ENCODE data around the gene NOP9.

NOP9 gene

DNA sequence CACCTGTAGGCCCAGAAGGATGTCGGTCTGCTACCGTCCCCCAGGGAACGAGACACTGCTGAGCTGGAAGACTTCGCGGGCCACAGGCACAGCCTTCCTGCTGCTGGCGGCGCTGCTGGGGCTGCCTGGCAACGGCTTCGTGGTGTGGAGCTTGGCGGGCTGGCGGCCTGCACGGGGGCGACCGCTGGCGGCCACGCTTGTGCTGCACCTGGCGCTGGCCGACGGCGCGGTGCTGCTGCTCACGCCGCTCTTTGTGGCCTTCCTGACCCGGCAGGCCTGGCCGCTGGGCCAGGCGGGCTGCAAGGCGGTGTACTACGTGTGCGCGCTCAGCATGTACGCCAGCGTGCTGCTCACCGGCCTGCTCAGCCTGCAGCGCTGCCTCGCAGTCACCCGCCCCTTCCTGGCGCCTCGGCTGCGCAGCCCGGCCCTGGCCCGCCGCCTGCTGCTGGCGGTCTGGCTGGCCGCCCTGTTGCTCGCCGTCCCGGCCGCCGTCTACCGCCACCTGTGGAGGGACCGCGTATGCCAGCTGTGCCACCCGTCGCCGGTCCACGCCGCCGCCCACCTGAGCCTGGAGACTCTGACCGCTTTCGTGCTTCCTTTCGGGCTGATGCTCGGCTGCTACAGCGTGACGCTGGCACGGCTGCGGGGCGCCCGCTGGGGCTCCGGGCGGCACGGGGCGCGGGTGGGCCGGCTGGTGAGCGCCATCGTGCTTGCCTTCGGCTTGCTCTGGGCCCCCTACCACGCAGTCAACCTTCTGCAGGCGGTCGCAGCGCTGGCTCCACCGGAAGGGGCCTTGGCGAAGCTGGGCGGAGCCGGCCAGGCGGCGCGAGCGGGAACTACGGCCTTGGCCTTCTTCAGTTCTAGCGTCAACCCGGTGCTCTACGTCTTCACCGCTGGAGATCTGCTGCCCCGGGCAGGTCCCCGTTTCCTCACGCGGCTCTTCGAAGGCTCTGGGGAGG, 11.3 kb downstream of the NOP9 start, which contains the start of gene LTB4R:
TSS of gene LTB4R (plus strand) at position 857 of the 959 bp plus-strand sequence. CDS start 4,150 bp downstream, outside the sequence.
- DNase-seq: peak; percentile 79

DNA sequence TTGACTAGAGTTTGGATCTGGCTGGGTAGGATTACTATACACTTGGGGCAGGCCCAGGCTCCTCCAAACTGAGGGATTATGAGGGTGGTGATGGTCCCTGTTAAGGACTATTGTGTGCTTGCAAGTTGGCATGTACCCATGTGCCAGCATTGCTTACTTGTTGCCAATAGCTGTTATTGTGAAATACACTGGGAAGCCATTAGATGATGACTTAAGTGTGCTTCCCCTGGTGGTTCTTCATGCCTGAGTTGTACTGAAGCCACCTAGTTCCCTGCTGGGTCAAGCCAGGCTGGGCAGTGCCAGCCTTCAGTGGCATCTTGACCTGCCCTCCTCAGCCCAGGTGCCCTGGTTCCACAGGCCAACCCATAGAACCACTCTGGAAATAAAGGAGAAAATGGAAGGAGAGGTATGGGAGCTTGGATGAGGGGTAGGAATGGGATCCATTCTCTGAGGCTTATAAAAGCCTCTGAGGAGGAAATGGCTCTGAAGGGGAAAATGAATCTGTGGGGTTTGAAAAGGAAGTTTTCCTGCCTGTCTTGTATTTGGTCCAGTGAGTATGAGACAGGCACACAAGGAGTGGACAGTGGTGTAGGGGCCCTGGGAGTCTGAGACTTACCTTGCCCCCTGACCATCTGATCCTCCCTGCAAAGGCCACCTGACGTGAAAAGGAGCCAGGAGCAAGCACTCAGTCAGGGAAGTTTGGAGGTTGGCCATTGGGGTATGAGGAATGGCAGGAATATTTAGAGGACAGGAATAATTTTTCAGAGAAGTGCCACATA, 12.4 kb downstream of the NOP9 start:
- peak; percentile 35 for DNase-seq

DNA sequence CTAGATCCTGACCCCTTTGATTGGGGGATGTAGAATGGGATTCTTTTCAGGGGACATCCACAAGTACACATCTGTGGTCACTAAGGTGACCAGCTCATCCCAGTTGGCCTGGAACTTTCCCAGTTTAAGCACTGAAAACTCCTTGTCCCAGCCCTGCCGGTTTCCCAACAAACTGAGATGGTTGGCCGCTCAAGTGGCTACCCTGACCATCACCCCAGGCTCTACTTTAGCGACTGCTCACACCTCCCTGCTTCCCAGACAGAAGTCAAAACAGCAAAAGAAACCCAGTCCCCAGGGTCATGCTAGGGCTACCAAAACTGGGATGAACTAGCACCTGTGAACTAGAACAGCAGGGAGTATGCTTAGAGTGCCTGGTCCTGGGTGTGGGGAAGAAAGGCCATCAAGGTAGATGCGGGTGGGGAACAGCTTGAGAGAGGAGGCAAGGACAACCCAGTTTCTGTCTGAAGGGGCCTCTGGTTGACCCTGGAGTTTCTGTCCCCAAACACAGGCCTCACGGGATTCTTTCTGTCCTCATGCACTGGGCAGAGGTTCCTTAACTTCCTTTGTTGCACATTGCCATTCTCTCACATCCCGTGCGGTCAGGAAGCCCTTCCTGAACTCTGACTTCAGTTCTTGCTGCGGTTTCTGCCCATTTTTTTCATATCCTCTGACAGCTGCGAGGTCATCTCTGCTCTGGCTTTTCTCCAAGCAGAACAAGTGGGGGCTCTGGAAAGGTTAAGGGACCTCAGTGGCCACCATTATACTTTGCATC, 13.3 kb downstream of the NOP9 start:
- DNase-seq: peak; percentile 62

DNA sequence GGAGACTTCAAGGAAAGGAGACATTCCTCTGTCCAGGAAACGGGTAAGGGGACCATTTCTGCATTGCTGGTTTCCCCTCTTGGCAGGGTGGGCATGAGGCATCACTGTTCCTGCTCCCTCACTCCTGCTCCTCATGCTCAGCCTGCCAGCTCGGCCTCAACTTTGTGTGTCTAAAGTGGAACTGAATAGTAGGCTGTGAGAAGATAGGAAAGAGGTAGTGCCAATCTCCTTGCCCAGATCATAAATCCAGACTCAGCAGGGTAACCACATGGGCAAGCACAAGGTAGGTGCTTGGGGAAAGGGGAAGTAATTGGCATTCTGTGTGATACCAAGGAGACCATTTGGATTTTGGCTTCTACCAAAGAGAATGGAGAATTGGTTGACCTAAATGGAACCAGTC, 14.3 kb downstream of the NOP9 start:
- DNase-seq: no peak

DNA sequence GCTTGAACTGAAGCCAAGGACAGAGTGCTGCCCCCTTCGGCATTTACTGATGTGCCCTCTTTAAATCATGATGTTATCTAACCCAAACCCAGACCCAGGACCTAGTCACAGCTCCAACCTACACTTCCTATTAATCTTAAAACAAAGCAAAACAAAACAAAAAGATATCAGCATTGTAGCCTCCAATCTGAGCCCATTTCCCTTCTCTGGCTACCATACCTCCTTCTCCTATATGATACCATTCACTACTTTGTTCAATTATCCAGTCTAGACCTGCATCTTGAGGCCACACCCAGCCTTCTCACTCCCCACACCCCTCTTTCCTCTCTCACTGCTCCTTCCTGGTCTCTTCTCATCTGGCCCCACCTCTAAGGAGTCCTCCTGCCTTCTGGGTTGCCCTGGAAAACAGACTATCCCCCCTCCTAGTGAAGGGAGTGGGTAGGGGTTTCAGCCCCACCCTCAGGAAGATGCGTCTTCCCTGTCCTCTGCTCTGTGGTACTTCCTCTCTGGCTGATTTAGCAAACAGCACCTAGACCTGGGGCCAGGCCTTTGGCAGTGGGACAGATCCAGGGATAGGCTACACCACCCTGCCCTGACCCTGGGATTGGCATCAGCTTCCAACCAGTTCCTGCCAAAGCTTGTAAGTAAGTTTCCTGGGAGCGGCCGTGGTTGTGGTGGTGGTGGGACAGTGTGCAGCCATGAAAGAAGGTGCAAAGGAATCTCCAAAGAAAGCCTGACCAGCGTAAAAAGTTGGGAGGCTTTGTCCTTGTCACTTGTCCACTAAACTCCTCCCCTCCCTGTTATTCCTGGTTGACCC, 14.9 kb downstream of the NOP9 start:
- DNase-seq: no peak

DNA sequence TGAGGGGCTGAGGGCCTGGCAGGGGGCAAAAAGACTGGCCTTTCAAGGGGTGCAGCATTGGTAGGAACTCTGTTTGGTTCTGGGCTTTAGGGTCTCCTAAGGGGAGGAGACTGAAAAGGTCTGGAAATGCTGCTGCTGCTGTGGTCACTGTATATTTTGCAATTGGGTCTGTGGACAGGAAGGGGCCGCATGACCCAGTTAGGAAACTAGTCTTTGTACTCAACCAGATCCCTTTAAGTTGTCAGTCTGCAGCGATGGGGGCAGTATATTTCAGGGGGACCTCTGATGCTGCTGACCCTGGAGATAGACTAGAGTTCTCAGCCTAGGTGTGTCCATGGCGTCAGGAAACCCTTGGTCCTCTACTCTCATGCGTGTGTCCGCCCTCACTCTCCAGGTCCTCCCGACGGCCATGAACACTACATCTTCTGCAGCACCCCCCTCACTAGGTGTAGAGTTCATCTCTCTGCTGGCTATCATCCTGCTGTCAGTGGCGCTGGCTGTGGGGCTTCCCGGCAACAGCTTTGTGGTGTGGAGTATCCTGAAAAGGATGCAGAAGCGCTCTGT, 15.7 kb downstream of the NOP9 start:
- DNase-seq: no peak

DNA sequence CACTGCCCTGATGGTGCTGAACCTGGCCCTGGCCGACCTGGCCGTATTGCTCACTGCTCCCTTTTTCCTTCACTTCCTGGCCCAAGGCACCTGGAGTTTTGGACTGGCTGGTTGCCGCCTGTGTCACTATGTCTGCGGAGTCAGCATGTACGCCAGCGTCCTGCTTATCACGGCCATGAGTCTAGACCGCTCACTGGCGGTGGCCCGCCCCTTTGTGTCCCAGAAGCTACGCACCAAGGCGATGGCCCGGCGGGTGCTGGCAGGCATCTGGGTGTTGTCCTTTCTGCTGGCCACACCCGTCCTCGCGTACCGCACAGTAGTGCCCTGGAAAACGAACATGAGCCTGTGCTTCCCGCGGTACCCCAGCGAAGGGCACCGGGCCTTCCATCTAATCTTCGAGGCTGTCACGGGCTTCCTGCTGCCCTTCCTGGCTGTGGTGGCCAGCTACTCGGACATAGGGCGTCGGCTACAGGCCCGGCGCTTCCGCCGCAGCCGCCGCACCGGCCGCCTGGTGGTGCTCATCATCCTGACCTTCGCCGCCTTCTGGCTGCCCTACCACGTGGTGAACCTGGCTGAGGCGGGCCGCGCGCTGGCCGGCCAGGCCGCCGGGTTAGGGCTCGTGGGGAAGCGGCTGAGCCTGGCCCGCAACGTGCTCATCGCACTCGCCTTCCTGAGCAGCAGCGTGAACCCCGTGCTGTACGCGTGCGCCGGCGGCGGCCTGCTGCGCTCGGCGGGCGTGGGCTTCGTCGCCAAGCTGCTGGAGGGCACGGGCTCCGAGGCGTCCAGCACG, 16.4 kb downstream of the NOP9 start:
- DNase-seq: no peak

DNA sequence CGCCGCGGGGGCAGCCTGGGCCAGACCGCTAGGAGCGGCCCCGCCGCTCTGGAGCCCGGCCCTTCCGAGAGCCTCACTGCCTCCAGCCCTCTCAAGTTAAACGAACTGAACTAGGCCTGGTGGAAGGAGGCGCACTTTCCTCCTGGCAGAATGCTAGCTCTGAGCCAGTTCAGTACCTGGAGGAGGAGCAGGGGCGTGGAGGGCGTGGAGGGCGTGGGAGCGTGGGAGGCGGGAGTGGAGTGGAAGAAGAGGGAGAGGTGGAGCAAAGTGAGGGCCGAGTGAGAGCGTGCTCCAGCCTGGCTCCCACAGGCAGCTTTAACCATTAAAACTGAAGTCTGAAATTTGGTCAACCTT, 16.9 kb downstream of the NOP9 start:
- DNase-seq: no peak

DNA sequence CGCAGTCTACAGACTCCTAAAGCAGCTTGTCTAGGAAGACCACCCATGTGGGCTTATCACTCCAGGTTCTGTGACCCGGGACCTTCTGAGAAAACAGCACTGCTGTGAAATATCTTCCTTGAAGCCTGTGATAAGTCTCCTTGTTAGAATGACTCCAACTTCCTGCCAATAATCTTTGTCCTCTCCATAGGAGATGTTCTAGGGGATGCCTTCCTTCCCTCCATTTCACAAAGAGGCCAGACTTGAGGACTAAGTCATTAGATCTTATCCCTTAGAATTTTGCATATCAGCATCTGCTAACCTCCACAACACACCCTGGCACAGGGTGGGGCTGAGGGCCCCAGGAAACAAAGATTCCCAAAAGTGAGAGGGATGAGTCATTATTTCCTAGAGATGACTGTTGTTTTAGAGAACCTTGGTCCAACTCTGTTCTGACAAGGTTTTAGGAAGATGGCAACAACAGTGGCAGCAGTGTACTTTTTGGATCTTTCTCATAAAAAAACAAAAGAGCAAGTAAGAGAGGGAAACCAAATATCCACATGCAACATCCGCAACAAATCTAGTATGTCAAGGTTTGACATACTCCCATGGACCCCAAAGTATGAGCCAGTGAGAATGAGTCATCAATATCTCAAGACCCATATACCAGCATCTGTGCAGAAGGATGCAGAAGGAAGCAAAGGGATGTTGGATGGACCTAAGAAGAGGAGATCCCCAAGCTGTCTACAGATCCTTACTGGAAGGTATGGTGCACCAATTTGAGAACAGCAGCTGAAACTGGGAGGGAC, 17.7 kb downstream of the NOP9 start:
- DNase-seq: no peak

DNA sequence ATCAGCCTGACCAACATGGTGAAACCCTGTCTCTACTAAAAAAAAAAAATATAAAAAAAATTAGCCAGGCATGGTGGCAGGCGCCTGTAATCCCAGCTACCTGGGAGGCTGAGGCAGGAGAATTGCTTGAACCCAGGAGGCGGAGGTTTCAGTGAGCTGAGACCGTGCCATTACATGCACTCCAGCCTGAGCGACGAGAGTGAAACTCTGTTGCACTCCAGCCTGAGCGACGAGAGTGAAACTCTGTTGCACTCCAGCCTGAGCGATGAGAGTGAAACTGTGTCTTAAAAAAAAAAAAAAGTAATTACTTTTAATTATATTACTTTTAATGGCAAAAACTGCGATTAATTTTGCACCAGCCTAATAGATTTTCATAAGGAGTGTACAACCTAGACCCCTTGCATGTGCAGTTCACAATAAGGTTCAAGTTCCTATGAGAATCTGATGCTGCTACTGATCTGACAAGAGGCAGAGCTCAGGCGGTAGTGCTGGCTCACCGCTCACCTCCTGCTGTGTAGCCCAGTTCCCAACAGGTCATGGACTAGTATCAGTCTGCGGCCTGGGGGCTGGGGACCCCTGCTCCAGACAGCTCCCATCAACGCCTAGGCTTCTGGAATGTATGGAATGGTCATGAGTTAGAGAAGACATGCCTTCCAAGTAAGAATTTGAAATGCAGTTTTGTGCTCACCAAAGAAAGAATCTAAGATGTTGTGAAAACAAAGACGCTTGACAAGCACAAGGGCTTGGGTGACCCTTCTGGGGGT, 21.7 kb downstream of the NOP9 start:
- DNase-seq: no peak

DNA sequence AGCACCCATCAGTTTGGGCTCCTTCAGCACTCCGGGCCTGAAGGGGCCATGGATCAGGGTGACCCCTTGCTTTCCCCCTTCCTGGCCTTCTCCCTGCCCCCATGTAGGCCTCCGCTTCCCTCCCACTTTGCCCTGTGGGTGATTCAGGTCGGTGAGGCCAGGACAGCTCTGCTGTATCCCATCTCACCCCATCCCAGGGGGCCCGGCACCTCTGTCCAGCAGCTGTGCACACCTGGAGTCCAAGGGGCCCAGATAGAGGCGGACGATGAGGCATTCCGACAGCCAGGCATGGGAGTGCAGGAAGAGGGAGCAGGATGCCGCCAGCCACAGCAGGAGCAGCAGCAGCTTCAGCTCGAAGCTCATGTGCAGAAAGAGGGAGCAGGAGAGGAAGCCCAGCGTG, 23.0 kb downstream of the NOP9 start:
- DNase-seq: no peak

DNA sequence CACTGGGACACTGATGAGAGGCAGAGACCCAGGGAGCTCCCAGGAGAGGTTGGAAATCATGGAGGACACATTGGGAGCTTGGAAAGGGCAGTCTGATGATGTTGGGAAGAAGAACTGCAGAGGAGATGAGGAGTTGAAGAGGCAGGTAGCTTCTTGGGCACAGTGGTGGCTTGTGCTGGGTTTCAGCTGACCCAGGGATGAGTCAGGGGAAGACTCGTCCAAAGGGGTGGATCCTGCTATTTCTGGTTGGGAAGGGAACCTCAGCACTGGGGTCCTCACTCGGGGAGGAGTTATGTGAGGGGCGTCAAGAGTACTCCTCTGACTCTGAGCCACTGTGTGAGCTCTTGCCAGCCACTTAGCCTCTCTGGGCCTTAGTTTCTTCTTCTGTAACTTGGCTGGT, 23.7 kb downstream of the NOP9 start:
- no peak for DNase-seq

DNA sequence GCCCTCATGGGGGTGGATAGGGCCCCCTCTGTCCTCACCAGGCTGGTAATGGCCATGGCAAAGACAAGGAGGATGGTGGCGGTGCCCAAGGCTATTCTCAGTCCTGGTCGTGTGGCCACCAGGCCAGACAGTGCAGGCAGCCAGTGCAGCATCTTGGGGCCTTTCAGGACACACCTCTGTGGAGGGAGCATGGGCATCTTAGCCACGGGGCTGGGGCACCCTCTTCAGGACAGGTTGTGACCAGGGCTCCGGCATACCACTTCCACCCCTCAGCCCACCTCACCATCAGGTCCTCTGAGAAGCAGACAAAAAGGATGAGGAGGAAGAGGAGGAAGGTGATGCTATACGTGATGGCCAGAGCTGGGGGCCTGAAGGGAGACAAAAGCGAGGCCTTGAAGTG, 24.4 kb downstream of the NOP9 start:
- no peak for DNase-seq

DNA sequence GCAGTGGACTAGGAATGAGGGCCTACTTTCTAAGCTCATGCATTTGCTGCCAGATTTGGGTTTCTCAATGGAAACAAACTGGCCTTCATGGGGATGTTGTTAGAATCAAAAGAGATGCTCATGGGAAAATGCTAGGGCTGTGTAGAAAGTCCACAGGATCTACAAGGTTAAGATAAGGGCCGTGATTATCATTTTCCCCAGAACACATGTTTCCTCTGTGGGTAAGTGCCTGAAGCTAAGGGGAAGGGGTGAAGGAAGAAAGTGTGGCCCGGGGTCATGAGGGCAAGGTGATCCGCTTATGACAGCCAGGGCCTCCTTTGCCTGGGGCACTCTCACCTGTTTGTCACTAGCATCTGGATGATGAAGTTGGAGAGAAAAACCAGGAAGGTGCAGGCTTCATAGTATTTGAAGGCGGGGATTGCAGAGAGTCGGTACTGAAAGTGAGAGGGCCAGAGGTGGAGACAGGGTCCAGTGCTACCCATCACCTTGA, 25.4 kb downstream of the NOP9 start:
- DNase-seq: no peak

DNA sequence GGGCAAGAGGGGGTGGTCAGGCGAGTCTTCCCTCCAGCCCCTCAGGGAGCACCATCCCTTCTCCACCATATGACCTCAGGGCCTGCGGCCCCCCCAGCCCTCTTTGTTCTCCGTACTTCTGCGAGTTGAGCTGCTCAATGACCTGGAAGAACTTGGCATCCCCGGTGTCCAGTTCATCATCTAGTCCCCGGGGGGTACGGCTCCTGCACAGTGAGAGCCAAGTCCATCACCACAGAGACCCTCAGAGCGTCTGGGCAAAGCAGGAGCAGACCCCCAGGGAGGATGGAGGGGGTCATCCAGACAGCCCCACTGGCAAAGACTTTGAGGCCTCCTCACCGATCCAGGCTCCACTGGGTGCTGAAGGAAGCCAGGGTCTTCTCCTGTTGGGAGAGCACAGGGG, 26.3 kb downstream of the NOP9 start:
- no peak for DNase-seq

DNA sequence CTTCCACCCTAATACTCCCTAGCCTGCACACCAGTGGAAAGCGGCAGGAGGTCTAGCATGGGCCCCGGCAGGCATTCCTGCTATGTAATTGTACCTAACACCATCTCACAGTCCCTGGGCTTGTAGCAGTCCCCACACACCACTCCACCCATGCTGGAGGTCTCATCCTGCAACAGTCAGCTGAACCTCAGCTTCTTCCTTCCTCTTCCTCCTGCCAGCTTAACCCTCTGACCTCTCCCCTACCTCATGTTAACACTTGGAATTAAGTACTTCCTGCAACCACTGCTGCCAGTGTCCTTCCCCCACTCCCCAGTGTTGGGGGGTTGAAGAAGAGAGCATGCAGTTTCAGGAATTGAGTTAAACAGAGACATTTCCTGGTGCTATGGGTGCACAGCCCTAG, 27.7 kb downstream of the NOP9 start:
- DNase-seq: no peak

DNA sequence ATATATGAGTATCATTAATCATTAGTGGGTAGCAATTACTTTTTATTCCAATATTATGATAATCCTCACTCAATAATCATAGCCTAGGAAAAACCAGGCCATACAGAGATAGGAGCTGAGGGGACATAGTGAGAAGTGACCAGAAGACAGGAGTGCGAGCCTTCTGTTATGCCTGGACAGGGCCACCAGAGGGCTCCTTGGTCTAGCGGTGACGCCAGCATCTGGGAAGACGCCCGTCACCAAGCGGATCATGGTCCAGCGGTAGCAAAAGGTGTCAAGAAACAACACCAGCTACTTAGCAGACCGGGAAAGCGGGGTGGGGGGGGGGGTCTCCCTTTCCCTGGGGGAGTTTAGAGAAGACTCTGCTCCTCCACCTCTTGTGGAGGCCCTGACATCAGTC, 28.3 kb downstream of the NOP9 start:
- peak; percentile 27 for DNase-seq

DNA sequence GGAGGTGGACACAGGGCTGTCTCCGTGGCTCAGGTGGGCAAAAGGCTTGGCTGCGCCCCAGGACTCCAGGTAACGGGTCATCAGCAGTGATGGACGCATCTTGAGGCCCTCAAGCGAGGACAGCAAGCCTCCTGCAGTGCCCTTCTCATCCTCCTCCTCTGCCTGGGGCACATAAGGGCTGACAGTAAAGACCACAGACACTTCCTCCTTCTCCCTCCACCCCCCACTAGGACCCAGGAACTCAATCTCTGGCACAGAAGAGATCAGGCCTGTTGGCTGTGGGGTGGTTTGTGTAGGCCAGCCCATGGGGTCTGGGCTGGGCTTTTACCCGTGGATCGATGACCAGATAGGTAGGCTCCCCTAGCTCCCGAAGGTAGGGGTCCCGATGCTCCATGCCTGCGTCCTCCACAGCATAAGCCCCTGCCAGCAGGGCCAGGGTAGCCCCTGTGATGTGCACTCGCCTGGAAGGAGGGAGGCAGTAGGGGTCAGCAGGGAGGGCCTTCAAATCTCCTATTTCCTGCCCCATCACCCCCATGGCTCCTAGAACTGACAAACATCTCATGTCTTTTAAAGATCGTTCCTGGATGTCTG, 29.5 kb downstream of the NOP9 start:
- DNase-seq: no peak

DNA sequence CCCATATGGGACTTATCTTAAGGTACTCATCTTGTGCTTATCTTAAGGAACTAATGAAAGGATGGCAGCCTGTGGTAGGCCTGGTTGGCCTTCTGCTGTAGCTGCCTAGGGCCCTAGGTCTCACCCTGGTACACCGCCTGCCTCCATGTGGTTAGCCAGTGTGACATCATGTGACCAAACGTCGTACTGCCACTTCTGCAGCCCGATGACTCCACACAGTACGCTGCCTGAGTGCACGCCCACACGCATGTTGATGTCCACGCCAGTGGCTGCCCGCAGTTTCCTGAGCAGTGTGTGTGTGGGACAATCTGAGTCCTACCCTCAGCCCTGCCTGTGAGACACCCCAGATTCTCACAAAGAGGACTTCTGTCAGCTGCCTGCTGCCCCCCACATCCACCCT, 30.1 kb downstream of the NOP9 start:
- peak; percentile 78 for DNase-seq
